ENCODE data around the gene TRPM3. TPM values are rescaled to one million over a fixed set of nuclear protein-coding genes. Genes with fewer than 3 reads are reported as not detected.

The TRPM3 gene
- total RNA-seq, 2 experiments from 2014 or later = not detected

DNA sequence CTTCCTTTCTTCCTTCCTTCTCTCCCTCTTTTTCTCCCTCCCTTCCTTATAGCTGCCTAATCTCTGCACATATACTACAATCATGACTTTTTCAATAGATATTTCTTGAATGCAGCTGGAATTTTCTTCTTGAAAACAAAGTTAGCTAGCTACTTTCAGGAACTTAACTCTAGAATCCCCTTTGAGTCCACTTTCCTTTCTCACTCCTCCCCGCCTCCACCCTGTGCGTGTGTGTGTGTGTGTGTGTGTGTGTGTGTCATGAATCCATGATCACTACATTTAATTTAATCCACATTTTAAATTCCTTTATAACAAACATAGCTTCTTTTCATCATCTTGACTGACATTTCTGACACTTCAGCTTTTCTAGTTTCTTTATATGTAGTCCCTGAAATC lies 539.5 kb downstream of the TRPM3 start:
- no peak for DNase-seq
- Mint-ChIP-seq H3K36me3 (no peaks in the 10 kb centered on the region), H3K27me3 (no peaks in the 10 kb centered on the region), H3K4me3 (no peak overlapping the region), H3K9me3 (no peaks in the 10 kb centered on the region), H3K27ac (no peak overlapping the region), H3K4me1 (ENCODE audit: low read depth) (peaks cover 8% of the 10 kb centered on the region)
- intact Hi-C loops (cut with micrococcal nuclease) = no loop called here
- CTCF ChIA-PET = interaction anchor here (0.6 to 0.8 kb wide), 2 partner anchors 20 kb away, joined by 3 to 4 read pairs; no protein-coding TSS in a partner anchor
- POLR2A ChIA-PET = no interaction called here

DNA sequence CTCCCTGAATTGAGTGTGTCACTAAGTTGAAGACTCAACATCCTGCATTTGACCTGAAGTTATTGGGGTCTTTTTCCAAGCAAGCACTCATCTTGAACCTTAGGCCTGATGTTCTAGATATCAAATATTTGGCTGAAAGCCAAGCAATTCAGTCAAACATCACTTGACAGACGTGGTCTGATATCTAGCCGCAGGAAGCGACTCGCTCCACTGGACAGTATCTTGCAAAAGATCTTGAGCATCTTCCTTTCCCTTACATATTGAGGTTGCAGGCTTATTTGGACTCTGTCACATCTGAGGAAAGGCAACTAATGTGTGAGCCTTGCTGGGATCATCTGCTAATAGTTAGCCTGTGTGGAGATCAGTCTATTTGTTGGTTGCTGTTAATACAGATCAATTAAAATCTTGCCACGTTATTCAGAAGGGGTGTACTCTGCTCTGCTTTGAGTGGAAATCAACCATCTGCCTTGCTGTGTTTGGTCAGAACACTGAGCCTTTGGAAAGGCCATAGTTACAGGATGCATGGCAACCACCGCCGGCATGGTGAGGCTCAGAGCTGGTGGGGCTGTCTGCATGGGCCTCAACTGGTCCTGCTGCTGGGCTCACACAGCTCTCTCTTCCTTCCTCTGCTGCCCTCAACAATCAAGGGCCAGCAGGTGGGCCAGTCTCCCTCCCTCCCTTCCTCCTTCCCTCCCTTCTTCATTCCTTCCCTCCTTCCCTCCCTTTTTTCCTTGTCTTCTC lies 540.0 kb downstream of the TRPM3 start:
- POLR2A ChIA-PET = no interaction called here
- Mint-ChIP-seq H3K27ac (no peak overlapping the region), H3K27me3 (no peaks in the 10 kb centered on the region), H3K36me3 (no peaks in the 10 kb centered on the region), H3K9me3 (no peaks in the 10 kb centered on the region), H3K4me3 (no peak overlapping the region), H3K4me1 (ENCODE audit: low read depth) (peaks cover 11% of the 10 kb centered on the region)
- CTCF ChIA-PET = interaction anchor here (0.6 kb wide), 1 partner anchor 21 kb away, joined by 3 read pairs; no protein-coding TSS in a partner anchor
- DNase-seq = no peak
- intact Hi-C loops (cut with micrococcal nuclease) = no loop called here

DNA sequence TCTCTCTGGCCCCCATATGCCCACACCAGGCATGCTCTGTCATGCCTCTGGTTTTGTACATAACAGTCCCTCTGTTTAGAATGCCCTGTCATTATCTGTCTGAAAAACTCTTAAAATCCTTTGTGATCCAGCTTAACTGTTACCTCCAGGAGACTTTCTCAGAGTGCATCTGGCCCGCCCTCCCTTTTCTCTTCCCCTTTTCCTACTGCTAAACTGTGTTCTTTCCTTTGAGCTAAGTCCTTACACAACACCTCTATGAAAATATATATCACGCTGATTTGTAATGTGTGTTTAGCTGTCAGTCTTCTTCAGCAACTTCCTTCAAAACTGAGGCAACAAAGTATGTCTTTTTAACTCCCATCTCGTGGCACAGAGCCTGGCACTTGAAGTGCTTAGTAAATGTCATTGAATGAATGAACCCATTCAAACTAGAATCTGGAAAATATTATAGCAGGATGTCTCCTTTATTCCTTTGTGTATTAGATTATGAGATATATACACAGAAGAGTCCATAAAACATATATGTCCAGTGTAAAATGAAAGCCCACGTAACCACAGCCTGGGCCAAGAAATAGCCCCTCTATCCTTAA lies 540.7 kb downstream of the TRPM3 start:
- DNase-seq = no peak
- Mint-ChIP-seq H3K27ac (no peak overlapping the region), H3K27me3 (no peaks in the 10 kb centered on the region), H3K36me3 (no peaks in the 10 kb centered on the region), H3K4me1 (ENCODE audit: low read depth) (peaks cover 11% of the 10 kb centered on the region), H3K9me3 (no peaks in the 10 kb centered on the region), H3K4me3 (no peak overlapping the region)
- intact Hi-C loops (cut with micrococcal nuclease) = no loop called here
- ChIA-PET CTCF (no interaction called here), POLR2A (no interaction called here)

DNA sequence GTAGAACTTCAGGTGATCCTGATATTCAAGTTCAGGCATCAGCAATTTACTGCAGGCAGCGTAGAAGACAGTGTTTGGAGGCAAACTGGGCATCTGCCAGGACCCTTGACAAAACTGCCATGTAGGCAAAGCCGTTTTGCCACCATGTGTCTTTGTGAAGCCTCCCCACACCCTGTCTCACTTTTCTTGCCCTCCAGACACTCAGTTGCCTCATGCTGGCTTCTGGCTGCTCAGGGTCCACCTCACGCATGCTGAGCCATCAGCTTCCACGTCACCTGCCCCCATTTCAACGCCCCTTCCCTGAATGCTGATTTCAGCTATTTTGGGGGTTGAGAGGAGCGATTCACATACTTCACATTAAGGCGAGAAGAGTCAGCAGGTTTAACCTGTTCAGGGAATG lies 541.7 kb downstream of the TRPM3 start:
- intact Hi-C loops (cut with micrococcal nuclease) = no loop called here
- H3K27me3 Mint-ChIP-seq = no peaks in the 10 kb centered on the region

DNA sequence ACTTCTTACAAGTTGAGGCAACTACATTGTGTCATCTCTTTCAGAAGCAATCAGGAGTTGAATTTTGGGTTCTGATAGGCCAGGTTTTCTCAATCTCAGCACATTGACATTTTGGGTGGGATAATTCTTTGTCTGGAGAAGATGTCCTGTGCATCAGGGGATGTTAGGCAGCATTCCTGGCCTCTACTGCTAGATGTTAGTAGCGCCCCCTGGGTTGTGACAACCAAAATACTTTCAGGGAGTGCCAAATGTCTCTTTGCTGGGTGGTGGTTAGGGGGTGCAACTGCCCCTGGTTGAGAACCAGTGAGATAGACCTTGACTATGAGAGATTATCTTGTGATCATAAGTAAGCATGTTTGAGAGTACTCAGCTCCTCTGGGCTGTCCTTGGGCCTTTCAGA lies 542.7 kb downstream of the TRPM3 start:
- POLR2A ChIA-PET = interaction anchor here (0.6 kb wide), 1 partner anchor 1161 kb away, joined by 5 read pairs; no protein-coding TSS in a partner anchor
- peaks cover 11% of the 10 kb centered on the region for H3K4me1 Mint-ChIP-seq (ENCODE audit: low read depth)
- intact Hi-C loops (cut with micrococcal nuclease) = no loop called here
- no peak overlapping the region for H3K27ac Mint-ChIP-seq
- DNase-seq = no peak
- H3K36me3 Mint-ChIP-seq = no peaks in the 10 kb centered on the region
- no peaks in the 10 kb centered on the region for H3K9me3 Mint-ChIP-seq
- CTCF ChIA-PET = interaction anchor here (1.6 kb wide), 1 partner anchor 24 kb away, joined by 5 read pairs; no protein-coding TSS in a partner anchor
- H3K27me3 Mint-ChIP-seq = no peaks in the 10 kb centered on the region
- H3K4me3 Mint-ChIP-seq = no peak overlapping the region

More for the DNA sequence above, 541.7 kb downstream of the TRPM3 start:
- Mint-ChIP-seq H3K27ac (no peak overlapping the region), H3K36me3 (no peaks in the 10 kb centered on the region), H3K9me3 (no peaks in the 10 kb centered on the region), H3K4me3 (no peak overlapping the region), H3K4me1 (ENCODE audit: low read depth) (peaks cover 11% of the 10 kb centered on the region)
- POLR2A ChIA-PET = no interaction called here
- DNase-seq = no peak
- CTCF ChIA-PET = no interaction called here

DNA sequence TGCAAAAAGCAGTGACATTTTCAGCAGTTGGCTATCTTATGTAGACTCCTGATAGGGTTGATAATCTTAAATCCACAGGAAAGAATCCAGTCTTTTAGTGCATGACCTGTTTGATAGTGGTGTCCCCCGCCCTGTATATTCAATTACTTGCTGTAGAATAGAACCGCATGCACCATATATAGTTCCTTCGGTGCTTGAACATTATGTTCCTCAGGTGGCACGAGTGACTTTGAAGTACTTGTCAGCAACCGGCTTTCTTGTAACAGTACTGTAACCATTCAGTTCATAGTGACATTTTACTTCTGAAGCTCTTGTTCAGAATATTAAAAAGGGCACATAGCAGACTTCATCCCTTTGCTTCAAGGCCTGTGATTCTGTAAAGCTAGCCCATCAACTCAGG lies 543.8 kb downstream of the TRPM3 start:
- Mint-ChIP-seq H3K9me3 (no peaks in the 10 kb centered on the region), H3K36me3 (no peaks in the 10 kb centered on the region), H3K4me1 (ENCODE audit: low read depth) (peaks cover 11% of the 10 kb centered on the region), H3K27me3 (no peaks in the 10 kb centered on the region), H3K27ac (no peak overlapping the region), H3K4me3 (no peak overlapping the region)
- no peak for DNase-seq
- ChIA-PET CTCF (interaction anchor here (1.6 kb wide), 1 partner anchor 25 kb away, joined by 5 read pairs; no protein-coding TSS in a partner anchor), POLR2A (no interaction called here)
- intact Hi-C loops (cut with micrococcal nuclease) = loop anchor here (1.0 kb wide), 1 partner anchor 14 kb away; no protein-coding TSS in a partner anchor

DNA sequence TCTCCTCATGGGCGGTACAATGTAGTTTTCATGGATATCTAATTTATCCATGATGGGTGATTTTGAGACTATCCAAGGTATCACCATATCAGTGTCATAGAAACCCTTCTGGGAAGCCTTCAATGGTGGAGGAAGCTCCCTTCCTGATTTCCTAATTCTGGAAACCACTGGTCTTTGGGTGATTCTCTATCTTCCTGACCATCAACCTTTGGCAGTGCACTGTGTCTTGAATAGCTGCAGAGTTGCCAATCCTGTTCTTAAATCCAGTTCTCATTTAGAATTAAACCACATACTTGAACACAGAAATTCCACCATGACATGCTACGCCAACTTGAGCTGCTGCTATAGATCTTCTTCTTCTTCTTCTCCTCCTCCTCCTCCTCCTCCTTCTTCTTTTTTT lies 545.3 kb downstream of the TRPM3 start:
- Mint-ChIP-seq H3K9me3 (no peaks in the 10 kb centered on the region), H3K27me3 (no peaks in the 10 kb centered on the region), H3K4me3 (no peak overlapping the region), H3K27ac (no peak overlapping the region), H3K4me1 (ENCODE audit: low read depth) (peaks cover 11% of the 10 kb centered on the region), H3K36me3 (no peaks in the 10 kb centered on the region)
- POLR2A ChIA-PET = no interaction called here
- CTCF ChIA-PET = no interaction called here
- intact Hi-C loops (cut with micrococcal nuclease) = no loop called here
- DNase-seq = no peak

DNA sequence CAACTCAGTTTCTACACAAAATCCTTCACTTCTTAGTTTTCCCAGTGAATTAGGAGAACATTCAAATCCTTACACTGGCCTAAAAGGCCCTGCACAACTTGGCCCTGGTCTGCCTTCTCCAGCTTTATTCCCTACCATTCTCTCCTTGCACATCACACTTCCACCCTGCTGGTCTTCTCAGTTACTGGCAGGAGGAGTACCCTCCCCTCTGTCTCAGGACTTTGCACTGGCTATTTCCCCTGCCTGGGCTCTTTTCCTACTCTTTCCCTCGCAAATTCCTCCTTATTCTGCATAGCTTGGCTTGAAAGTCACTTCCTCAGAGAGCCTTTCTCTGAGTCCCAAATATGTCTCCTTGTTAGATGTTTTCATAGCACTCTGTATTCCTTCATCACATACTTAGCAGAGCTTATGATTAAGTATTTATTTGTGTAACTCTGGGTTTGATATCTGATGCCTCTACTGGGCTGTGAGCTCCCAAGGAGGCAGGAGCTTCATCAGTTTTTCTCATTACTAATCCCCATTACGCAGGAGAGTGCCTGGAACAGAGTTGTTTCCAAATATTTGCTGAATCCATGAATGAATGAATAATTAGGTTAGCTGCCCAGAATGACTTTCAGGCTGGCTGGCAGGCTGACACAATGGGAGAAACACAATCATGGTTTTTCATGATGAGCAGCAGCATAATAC lies 547.1 kb downstream of the TRPM3 start:
- Mint-ChIP-seq H3K4me3 (no peak overlapping the region), H3K27me3 (no peaks in the 10 kb centered on the region)
- CTCF ChIA-PET = interaction anchor here (0.7 to 2.7 kb wide), 5 partner anchors 18 to 153 kb away, joined by 3 to 8 read pairs (median 4); no protein-coding TSS in a partner anchor

DNA sequence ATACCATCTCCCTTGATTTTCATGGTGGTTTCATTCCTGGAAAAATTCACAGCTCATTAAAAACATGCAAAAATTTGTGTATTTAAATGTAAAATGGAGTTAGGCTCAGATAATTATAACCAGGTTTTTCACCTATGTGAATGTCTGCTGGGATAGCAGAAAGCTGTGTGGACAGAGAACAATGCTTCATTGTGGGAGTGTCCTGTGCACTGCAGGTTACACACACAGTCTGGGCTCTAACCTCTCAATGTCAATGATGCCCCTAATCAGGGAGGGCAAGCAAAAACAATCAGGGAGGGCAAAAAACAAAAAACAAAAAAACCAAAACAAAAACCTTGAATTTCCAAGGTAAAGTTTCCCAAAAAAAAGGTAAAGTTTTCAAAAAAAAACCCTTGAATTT lies 548.1 kb downstream of the TRPM3 start:
- no peak for DNase-seq
- Mint-ChIP-seq H3K4me3 (no peak overlapping the region), H3K4me1 (ENCODE audit: low read depth) (peaks cover 11% of the 10 kb centered on the region), H3K36me3 (no peaks in the 10 kb centered on the region), H3K27me3 (no peaks in the 10 kb centered on the region), H3K9me3 (no peaks in the 10 kb centered on the region), H3K27ac (no peak overlapping the region)
- CTCF ChIA-PET = interaction anchor here (1.3 to 2.7 kb wide), 2 partner anchors 29 to 63 kb away, joined by 4 to 8 read pairs; no protein-coding TSS in a partner anchor
- POLR2A ChIA-PET = no interaction called here
- intact Hi-C loops (cut with micrococcal nuclease) = no loop called here

More for the DNA sequence above, 547.1 kb downstream of the TRPM3 start:
- H3K36me3 Mint-ChIP-seq = no peaks in the 10 kb centered on the region
- H3K4me1 Mint-ChIP-seq (ENCODE audit: low read depth) = peaks cover 11% of the 10 kb centered on the region
- no peaks in the 10 kb centered on the region for H3K9me3 Mint-ChIP-seq
- intact Hi-C loops (cut with micrococcal nuclease) = no loop called here
- POLR2A ChIA-PET = no interaction called here
- H3K27ac Mint-ChIP-seq = no peak overlapping the region
- DNase-seq = no peak

DNA sequence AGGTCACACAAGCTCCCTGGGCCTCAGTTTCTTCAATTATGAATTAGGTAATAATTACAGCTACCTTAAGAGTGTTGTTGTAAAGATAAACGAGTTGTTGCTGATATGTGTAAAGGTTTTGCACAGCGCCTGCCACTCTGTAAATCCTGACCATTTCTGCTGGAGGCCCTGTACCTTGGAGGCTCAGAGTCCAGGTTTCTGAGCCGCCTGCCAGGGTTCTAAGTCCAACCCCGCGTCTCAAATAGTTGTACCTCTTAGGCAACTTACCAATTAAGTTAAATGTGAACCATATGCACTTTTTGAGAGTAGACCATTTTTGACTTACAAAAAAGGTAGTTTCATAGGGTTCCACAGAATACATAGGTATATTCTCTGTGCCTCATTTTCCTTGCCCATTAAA lies 550.2 kb downstream of the TRPM3 start:
- Mint-ChIP-seq H3K9me3 (no peaks in the 10 kb centered on the region), H3K27me3 (no peaks in the 10 kb centered on the region), H3K27ac (no peak overlapping the region), H3K4me1 (ENCODE audit: low read depth) (peaks cover 8% of the 10 kb centered on the region), H3K4me3 (no peak overlapping the region), H3K36me3 (no peaks in the 10 kb centered on the region)
- intact Hi-C loops (cut with micrococcal nuclease) = no loop called here
- DNase-seq = no peak
- CTCF ChIA-PET = no interaction called here
- POLR2A ChIA-PET = no interaction called here

DNA sequence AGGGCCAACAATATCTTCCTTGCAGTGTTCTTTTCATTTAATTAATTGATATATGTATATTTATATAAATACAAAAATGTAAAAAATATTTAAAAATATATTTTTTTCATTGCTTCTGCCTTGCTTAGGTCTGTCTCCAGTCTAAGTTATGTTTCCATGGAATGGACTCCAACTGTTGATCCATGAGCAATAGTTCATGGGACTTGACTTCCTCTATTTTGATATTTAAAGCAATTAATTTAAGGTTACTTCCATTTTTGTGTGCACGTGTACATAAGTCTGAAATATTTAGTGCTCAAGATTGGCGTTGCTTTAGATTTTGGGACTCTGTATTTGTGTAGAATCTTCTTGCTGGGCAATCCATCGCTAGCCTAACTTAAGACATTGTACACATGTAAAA lies 551.6 kb downstream of the TRPM3 start:
- Mint-ChIP-seq H3K27ac (no peak overlapping the region), H3K4me3 (no peak overlapping the region), H3K4me1 (ENCODE audit: low read depth) (peaks cover 17% of the 10 kb centered on the region), H3K36me3 (no peaks in the 10 kb centered on the region), H3K9me3 (no peaks in the 10 kb centered on the region), H3K27me3 (no peaks in the 10 kb centered on the region)
- intact Hi-C loops (cut with micrococcal nuclease) = loop anchor here (10.0 kb wide), 1 partner anchor 1395 kb away; the partner anchor contains the start of gene TJP2
- no peak for DNase-seq
- ChIA-PET CTCF (interaction anchor here (0.8 kb wide), 1 partner anchor 33 kb away, joined by 3 read pairs; no protein-coding TSS in a partner anchor), POLR2A (no interaction called here)

DNA sequence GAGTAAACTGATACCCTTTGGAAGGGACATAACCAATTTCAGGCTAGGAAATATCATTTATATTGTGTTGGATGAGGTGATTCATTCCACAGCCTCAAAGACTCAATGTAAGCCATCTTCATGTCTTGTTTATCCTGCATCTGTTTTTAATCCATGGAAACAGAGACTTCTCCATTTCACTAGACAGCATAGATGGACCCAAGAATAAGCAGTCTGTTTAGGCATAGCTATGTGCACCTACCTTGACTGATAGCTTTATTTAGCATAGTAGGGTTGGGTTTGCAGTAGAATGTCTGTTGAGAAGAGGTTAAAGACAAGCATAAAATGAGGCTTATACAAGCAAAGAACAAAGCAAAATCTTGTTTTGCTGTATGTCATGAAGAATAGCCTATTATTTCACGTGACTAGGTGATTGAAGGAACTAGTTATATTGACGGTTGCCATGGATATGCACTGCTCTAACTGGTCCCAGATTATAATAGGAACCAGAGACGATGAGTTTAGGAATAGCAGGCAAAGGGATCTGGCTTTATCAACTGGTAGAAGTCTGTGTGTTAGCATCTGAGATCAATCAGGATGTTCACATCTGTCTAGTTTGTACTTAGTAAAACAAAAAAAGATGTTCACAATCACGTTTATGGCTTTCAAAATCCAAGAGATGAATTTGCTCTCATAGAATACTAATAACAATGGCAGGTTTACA lies 552.2 kb downstream of the TRPM3 start:
- Mint-ChIP-seq H3K9me3 (no peaks in the 10 kb centered on the region), H3K4me3 (no peak overlapping the region), H3K4me1 (ENCODE audit: low read depth) (peaks cover 23% of the 10 kb centered on the region), H3K27me3 (no peaks in the 10 kb centered on the region), H3K27ac (no peak overlapping the region), H3K36me3 (no peaks in the 10 kb centered on the region)
- intact Hi-C loops (cut with micrococcal nuclease) = loop anchor here (10.0 kb wide), 1 partner anchor 1394 kb away; the partner anchor contains the start of gene TJP2
- POLR2A ChIA-PET = no interaction called here
- no peak for DNase-seq
- CTCF ChIA-PET = no interaction called here
